ENCODE measurements around the gene OFD1. TPM values are rescaled to one million over a fixed set of nuclear protein-coding genes. Genes with fewer than 3 reads are reported as not detected.

The OFD1 gene
- total and polyA plus RNA-seq, 2 of the 8 experiments (the other 6 are each of a cell fraction or from before 2014, with no cell fraction given), result 8.0 to 23.4 TPM

DNA sequence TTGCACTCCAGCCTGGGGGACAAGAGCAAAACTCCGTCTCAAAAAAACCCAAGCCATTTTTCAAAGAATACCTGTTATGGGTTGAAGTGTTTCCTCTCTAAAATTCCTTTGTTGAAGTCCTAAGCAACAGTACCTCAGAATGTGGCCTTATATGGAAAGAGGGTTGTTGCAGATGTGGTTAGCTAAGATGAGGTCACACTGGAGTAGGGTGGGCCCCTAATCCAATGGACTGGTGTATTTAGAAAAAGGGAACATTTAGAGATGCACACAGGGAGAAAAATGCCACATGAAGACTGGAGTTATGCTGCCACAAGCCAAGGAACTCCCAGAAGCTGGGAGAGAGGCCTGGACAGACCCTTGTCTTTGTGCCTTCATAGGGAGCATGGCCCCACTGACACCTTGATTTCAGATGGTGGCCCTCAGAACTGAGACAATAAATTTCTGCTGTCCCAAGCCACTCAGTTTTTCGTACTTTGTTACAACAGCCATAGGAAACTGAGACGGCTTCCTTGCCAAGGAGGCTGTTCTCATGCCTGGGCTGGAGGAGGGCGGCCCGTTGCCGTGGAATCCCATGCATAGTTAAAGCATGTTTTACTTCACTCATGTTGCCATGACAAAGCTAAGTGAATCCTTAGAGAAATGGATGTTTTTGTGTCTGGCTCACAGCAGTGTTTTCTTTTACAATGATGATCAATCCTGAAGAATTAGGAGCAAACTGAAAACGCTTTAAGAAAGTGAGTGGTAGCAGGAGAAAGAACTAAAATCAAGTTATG, 16.7 kb upstream of the OFD1 start (continued):
- TF ChIP-seq, protein P1, sequence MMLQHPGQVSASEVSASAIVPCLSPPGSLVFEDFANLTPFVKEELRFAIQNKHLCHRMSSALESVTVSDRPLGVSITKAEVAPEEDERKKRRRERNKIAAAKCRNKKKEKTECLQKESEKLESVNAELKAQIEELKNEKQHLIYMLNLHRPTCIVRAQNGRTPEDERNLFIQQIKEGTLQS (IDR thresholded peaks at IDR 0.05; ENCODE audit: insufficient read depth, low read depth, low read length), result no peak
- TF ChIP-seq POLR2AphosphoS5 (IDR thresholded peaks at IDR 0.05; ENCODE audit: low read depth, low read length), result no peak
- no peak for TF ChIP-seq RBBP5 (IDR thresholded peaks at IDR 0.05; ENCODE audit: borderline replicate concordance, low read depth, low read length)

Measured in H1 (cell line).